A549 (cell line): Measurements from ENCODE around the gene EIF4B. TPM values are rescaled to one million over a fixed set of nuclear protein-coding genes. Genes with fewer than 3 reads are reported as not detected.
A peak's percentile ranks its signal among the peaks of the same experiment; 100 is the strongest.

ENCODE experiments used
- ATAC-seq, 2 experiments: fragments of 200-7000 bp in 1 of 2; fragments of >200 bp in 1 of 2; cut with Nextera tagmentation in 1 of 2; cut with Tn5 transposase in 1 of 2; 3 replicates each; pipeline versions ENCODE4 v1.8.0 to v1.9.1; 2018 to 2020; ENCODE audit warnings: mild to moderate bottlenecking in 1 of 2, moderate library complexity in 1 of 2
- CTCF ChIA-PET: fragments of 300-600 bp; sonication (Branson Sonifier 250); formaldehyde crosslinking; extraction: SDS; loops from one replicate; lab custom pipeline; 2021; ENCODE audit warnings: antibody characterized with exemption, inconsistent platforms; lab: Yijun Ruan, JAX
- POLR2A ChIA-PET: fragments of 350-600 bp; formaldehyde crosslinking; extraction: SDS; loops from one replicate; lab custom pipeline; 2021; ENCODE audit warnings: antibody characterized with exemption, inconsistent platforms; lab: Yijun Ruan, JAX
- DNase-seq, 2 experiments: peaks; one replicate each; pipeline versions ENCODE4 v3.0.0 to v3.0.0-alpha.2; 2011 to 2016; ENCODE audit warnings: low read depth in 1 of 2, low spot score in 1 of 2
- FAIRE-seq: peaks from 2 replicates; lab custom pipeline; 2011; peaks lifted over from hg19 to GRCh38; lab: Jason Lieb, UNC
- H3K27ac ChIP-seq, 2 experiments: fragments of >200 bp; sonication (Bioruptor Twin); formaldehyde crosslinking; 3 replicates each; pipeline ENCODE4 v1.5.1; 2016 to 2017
- H3K4me1 ChIP-seq: fragments of >200 bp; sonication (Bioruptor Twin); formaldehyde crosslinking; 3 replicates; pipeline ENCODE4 v1.6.1; 2016
- H3K4me2 ChIP-seq: fragments of >200 bp; sonication (Bioruptor Twin); formaldehyde crosslinking; 3 replicates; pipeline ENCODE4 v1.6.1; 2016
- H3K4me3 ChIP-seq: fragments of >200 bp; sonication (Bioruptor Twin); formaldehyde crosslinking; 3 replicates; pipeline ENCODE4 v1.5.1; 2016
- H3K9me3 ChIP-seq: fragments of >200 bp; sonication (Bioruptor Twin); formaldehyde crosslinking; 3 replicates; pipeline ENCODE4 v1.6.1; 2016
- CBX2 ChIP-seq: fragments of 200-600 bp; sonication (generic); IDR thresholded peaks from 2 replicates; pipeline ENCODE4 v1.6.1; 2016; ENCODE audit warnings: low read depth, mild to moderate bottlenecking, borderline replicate concordance
- CBX8 ChIP-seq: fragments of 200-600 bp; sonication (generic); IDR thresholded peaks from 2 replicates; pipeline ENCODE4 v1.6.1; 2016
- CEBPB ChIP-seq, 2 experiments: fragments of >200 bp in 1 of 2; sonication (Bioruptor Twin) in 1 of 2; formaldehyde crosslinking in 1 of 2; IDR thresholded peaks; 2 replicates each; pipeline ENCODE4 v1.6.1; 2012 to 2016
- CHD4 ChIP-seq: fragments of 200-600 bp; sonication (generic); IDR thresholded peaks from 2 replicates; pipeline ENCODE4 v1.6.1; 2016; ENCODE audit warnings: antibody characterized with exemption, mild to moderate bottlenecking, borderline replicate concordance
- EHF ChIP-seq: fragments of 250-450 bp; sonication (Bioruptor Pico); IDR thresholded peaks from 2 replicates; pipeline ENCODE4 v1.5.0; 2020; ENCODE audit warnings: mild to moderate bottlenecking
- EHMT2 ChIP-seq: fragments of 200-600 bp; sonication (generic); IDR thresholded peaks from 2 replicates; pipeline ENCODE4 v1.6.1; 2016; ENCODE audit warnings: antibody characterized with exemption, low read depth, mild to moderate bottlenecking, moderate library complexity
- ELK1 ChIP-seq: fragments of 150-350 bp; IDR thresholded peaks from 2 replicates; pipeline ENCODE4 v1.6.1; 2014; ENCODE audit warnings: low read depth, mild to moderate bottlenecking, low read length
- EP300 ChIP-seq, 2 experiments: fragments of >200 bp; sonication (Bioruptor Twin); formaldehyde crosslinking; IDR thresholded peaks; 2 replicates in 1 of 2; 3 replicates in 1 of 2; pipeline ENCODE4 v1.6.1; 2016 to 2017
- FOXS1 ChIP-seq: fragments of 250-450 bp; sonication (Bioruptor Pico); IDR thresholded peaks from 2 replicates; pipeline ENCODE4 v1.5.0; 2020; ENCODE audit warnings: mild to moderate bottlenecking, moderate library complexity
- HDAC2 ChIP-seq: fragments of 200-600 bp; sonication (generic); IDR thresholded peaks from 2 replicates; pipeline ENCODE4 v1.6.1; 2016
- HOXB13 ChIP-seq: fragments of 250-450 bp; sonication (Bioruptor Pico); IDR thresholded peaks from 2 replicates; pipeline ENCODE4 v1.5.0; 2020; ENCODE audit warnings: low read depth, mild to moderate bottlenecking, moderate library complexity
- KDM5A ChIP-seq: fragments of 200-600 bp; sonication (generic); IDR thresholded peaks from 2 replicates; pipeline ENCODE4 v1.6.1; 2016; ENCODE audit warnings: antibody characterized with exemption, mild to moderate bottlenecking
- MAZ ChIP-seq: fragments of 150-350 bp; IDR thresholded peaks from 2 replicates; pipeline ENCODE4 v1.6.1; 2014; ENCODE audit warnings: antibody characterized with exemption, low read depth, low read length, borderline replicate concordance
- NPAS2 ChIP-seq: fragments of 250-450 bp; sonication (Bioruptor Pico); IDR thresholded peaks from 2 replicates; pipeline ENCODE4 v1.8.0; 2022; ENCODE audit warnings: mild to moderate bottlenecking, moderate library complexity, borderline replicate concordance
- RAD21 ChIP-seq, 2 experiments: fragments of >200 bp in 1 of 2; sonication (Bioruptor Twin) in 1 of 2; formaldehyde crosslinking in 1 of 2; IDR thresholded peaks in 1 of 2; conservative IDR thresholded peaks in 1 of 2; 2 replicates in 1 of 2; 3 replicates in 1 of 2; pipeline ENCODE4 v1.6.1; 2012 to 2018; ENCODE audit warnings: inconsistent platforms in 1 of 2
- REST ChIP-seq: fragments of 200-600 bp; sonication (generic); IDR thresholded peaks from 2 replicates; pipeline ENCODE4 v1.6.1; 2016; ENCODE audit warnings: antibody characterized with exemption, mild to moderate bottlenecking, moderate library complexity
- SMC3 ChIP-seq: fragments of >200 bp; sonication (Bioruptor Twin); formaldehyde crosslinking; IDR thresholded peaks from 3 replicates; pipeline ENCODE4 v1.6.1; 2018; ENCODE audit warnings: inconsistent platforms
- USF2 ChIP-seq: fragments of 450-650 bp; IDR thresholded peaks from 2 replicates; pipeline ENCODE4 v1.6.1; 2014; ENCODE audit warnings: antibody characterized with exemption
- ZNF302 ChIP-seq: fragments of 250-450 bp; sonication (Bioruptor Pico); IDR thresholded peaks from 2 replicates; pipeline ENCODE4 v1.9.0; 2021; ENCODE audit warnings: inconsistent platforms, mild to moderate bottlenecking, moderate library complexity
- WGBS: methylation state at CpG from one replicate; pipeline ENCODE4 v1.1.6; 2017; ENCODE audit errors: missing lambda C conversion rate; 5-methylcytosine and 5-hydroxymethylcytosine counted together
- polyA plus RNA-seq, 4 experiments: library from polyadenylated mRNA; depleted of rRNA in 3 of 4; stranded (reverse); fragments of >200 nt; fragmentation: RNase III in 1 of 4; extraction: RNeasy Plus Mini Kit Qiagen cat#74134 plus additional on column Dnase treatment in 1 of 4; gene quantifications; 2 replicates in 3 of 4; 3 replicates in 1 of 4; pipeline ENCODE4 v1.2.3, GENCODE V29; 2011 to 2017
- TF ChIP-seq, protein P1 (sequence below): fragments of >200 bp; sonication (Bioruptor Twin); formaldehyde crosslinking; IDR thresholded peaks from 3 replicates; pipeline ENCODE4 v1.5.1; 2016
- TF ChIP-seq, protein P2 (sequence below): fragments of 250-450 bp; sonication (Bioruptor Pico); IDR thresholded peaks from 2 replicates; pipeline ENCODE4 v1.5.0; 2020; ENCODE audit warnings: low read depth, mild to moderate bottlenecking, moderate library complexity

EIF4B gene
- polyA plus RNA-seq, 2 of the 4 experiments (the other 2 are of a cell fraction): 377 to 650 TPM

GRCh38 chr12:53070877-53071492 lies 64.7 kb downstream of the EIF4B start:
- peaks cover 20% of the 10 kb centered on the region for H3K4me1 ChIP-seq
- no peak for DNase-seq
- H3K9me3 ChIP-seq: no peaks in the 10 kb centered on the region
- FAIRE-seq: no peak
- H3K27ac ChIP-seq: peak overlapping the region in 1 of 2 experiments; percentile 26; a peak in 2 of 6 replicates
- ChIA-PET POLR2A (interaction anchor here (0.5 kb wide), 1 partner anchor 109 kb away, joined by 3 read pairs; the partner anchor contains the start of genes CSAD and ZNF740), CTCF (interaction anchor here (0.7 to 45.5 kb wide), 11 partner anchors 6 to 215 kb away, joined by 3 to 1424 read pairs (median 5); partner anchors contain the start of genes IGFBP6, SOAT2, SPRYD3 and TNS2)
- ATAC-seq: no peak
- no peak overlapping the region for H3K4me3 ChIP-seq
- no peak overlapping the region for H3K4me2 ChIP-seq
- WGBS: 73% methylated on average over 7 of the region's 7 CpGs
- no peak for TF ChIP-seq KDM5A
- TF ChIP-seq HOXB13 (CRISPR knock-in tag): no peak
- TF ChIP-seq USF2: no peak
- no peak for TF ChIP-seq SMC3
- TF ChIP-seq ZNF302 (CRISPR knock-in tag): no peak
- TF ChIP-seq RAD21 (conservative IDR thresholded peaks at IDR 0.05 in 1 of 2, IDR thresholded peaks at IDR 0.05 in 1 of 2): no peak

GRCh38 chr12:53071591-53072551 lies 65.6 kb downstream of the EIF4B start:
- ChIA-PET POLR2A (interaction anchor here (0.8 kb wide), 1 partner anchor 108 kb away, joined by 4 read pairs; the partner anchor contains the start of genes CSAD and ZNF740), CTCF (interaction anchor here (0.6 to 45.5 kb wide), 12 partner anchors 7 to 734 kb away, joined by 3 to 1424 read pairs (median 4); partner anchors contain the start of genes IGFBP6, SOAT2, SPRYD3 and TNS2)
- 74% methylated on average over 11 of the region's 11 CpGs for WGBS
- TF ChIP-seq, protein P1, sequence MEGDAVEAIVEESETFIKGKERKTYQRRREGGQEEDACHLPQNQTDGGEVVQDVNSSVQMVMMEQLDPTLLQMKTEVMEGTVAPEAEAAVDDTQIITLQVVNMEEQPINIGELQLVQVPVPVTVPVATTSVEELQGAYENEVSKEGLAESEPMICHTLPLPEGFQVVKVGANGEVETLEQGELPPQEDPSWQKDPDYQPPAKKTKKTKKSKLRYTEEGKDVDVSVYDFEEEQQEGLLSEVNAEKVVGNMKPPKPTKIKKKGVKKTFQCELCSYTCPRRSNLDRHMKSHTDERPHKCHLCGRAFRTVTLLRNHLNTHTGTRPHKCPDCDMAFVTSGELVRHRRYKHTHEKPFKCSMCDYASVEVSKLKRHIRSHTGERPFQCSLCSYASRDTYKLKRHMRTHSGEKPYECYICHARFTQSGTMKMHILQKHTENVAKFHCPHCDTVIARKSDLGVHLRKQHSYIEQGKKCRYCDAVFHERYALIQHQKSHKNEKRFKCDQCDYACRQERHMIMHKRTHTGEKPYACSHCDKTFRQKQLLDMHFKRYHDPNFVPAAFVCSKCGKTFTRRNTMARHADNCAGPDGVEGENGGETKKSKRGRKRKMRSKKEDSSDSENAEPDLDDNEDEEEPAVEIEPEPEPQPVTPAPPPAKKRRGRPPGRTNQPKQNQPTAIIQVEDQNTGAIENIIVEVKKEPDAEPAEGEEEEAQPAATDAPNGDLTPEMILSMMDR: no peak
- TF ChIP-seq ELK1: no peak
- no peak for TF ChIP-seq EHMT2
- TF ChIP-seq CBX8: no peak
- no peak for TF ChIP-seq NPAS2 (CRISPR knock-in tag)
- no peak for TF ChIP-seq CBX2
- no peak for TF ChIP-seq EHF (CRISPR knock-in tag)
- no peak for TF ChIP-seq FOXS1 (CRISPR knock-in tag)
- no peak for FAIRE-seq
- peaks cover 12% of the 10 kb centered on the region for H3K4me1 ChIP-seq
- no peak for DNase-seq
- no peaks in the 10 kb centered on the region for H3K9me3 ChIP-seq
- no peak for ATAC-seq
- H3K4me3 ChIP-seq: no peak overlapping the region
- H3K4me2 ChIP-seq: no peak overlapping the region
- peak overlapping the region in 1 of 2 experiments; percentile 38; a peak in 1 of 6 replicates for H3K27ac ChIP-seq

GRCh38 chr12:53073881-53074280 lies 67.6 kb downstream of the EIF4B start:
- H3K27ac ChIP-seq: no peak overlapping the region
- no peak for DNase-seq
- 87% methylated on average over 6 of the region's 6 CpGs for WGBS
- peaks cover 19% of the 10 kb centered on the region for H3K4me1 ChIP-seq
- CTCF ChIA-PET: interaction anchor here (0.8 to 45.5 kb wide), 5 partner anchors 9 to 139 kb away, joined by 3 to 1424 read pairs (median 4); partner anchors contain the start of genes IGFBP6, SOAT2, SPRYD3 and TNS2
- POLR2A ChIA-PET: no interaction called here
- no peaks in the 10 kb centered on the region for H3K9me3 ChIP-seq
- ATAC-seq: no peak
- no peak for FAIRE-seq
- H3K4me3 ChIP-seq: no peak overlapping the region
- H3K4me2 ChIP-seq: no peak overlapping the region
- TF ChIP-seq EHF (CRISPR knock-in tag) (no peak), CEBPB (IDR thresholded peaks at IDR 0.05) (no peak), MAZ (no peak), HDAC2 (no peak), KDM5A (no peak), CBX8 (no peak), REST (no peak), EP300 (IDR thresholded peaks at IDR 0.05) (no peak), CHD4 (no peak)
- TF ChIP-seq, protein P2, sequence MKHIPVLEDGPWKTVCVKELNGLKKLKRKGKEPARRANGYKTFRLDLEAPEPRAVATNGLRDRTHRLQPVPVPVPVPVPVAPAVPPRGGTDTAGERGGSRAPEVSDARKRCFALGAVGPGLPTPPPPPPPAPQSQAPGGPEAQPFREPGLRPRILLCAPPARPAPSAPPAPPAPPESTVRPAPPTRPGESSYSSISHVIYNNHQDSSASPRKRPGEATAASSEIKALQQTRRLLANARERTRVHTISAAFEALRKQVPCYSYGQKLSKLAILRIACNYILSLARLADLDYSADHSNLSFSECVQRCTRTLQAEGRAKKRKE (CRISPR knock-in tag): no peak
